CD14-positive monocyte (primary cell): ENCODE results near the gene PANK4. TPM values are rescaled to one million over a fixed set of nuclear protein-coding genes. Genes with fewer than 3 reads are reported as not detected.

Source experiments
- DNase-seq, 3 donors: peaks; one replicate each; pipeline ENCODE4 v3.0.0-alpha.2; 2011 to 2022
- H2AFZ ChIP-seq: 2 replicates; pipeline ENCODE4 v1.6.0; 2012; ENCODE audit warnings: mild to moderate bottlenecking, low read depth, low read length, inconsistent platforms; ENCODE audit not compliant: insufficient read depth, poor library complexity, severe bottlenecking
- H3K27ac ChIP-seq, 2 donors: 1 replicate in 1 of 2; 2 replicates in 1 of 2; pipeline ENCODE4 v1.5.1; 2012 to 2013; ENCODE audit warnings: low read length in 2 of 2, control low read depth in 1 of 2, inconsistent platforms in 1 of 2, low read depth in 1 of 2, mild to moderate bottlenecking in 1 of 2
- H3K27me3 ChIP-seq, 2 donors: one replicate each; pipeline versions ENCODE4 v1.6.0 to v1.6.1; 2011 to 2013; ENCODE audit warnings: low read length in 2 of 2; ENCODE audit not compliant: control insufficient read depth in 2 of 2, insufficient read depth in 2 of 2
- H3K36me3 ChIP-seq, 2 donors: replicated peaks in 1 of 2; 1 replicate in 1 of 2; 2 replicates in 1 of 2; pipeline versions ENCODE4 v1.5.1 to v1.6.1; 2012 to 2013; ENCODE audit warnings: low read length in 2 of 2, control low read depth in 1 of 2, inconsistent platforms in 1 of 2, mild to moderate bottlenecking in 1 of 2; ENCODE audit not compliant: insufficient read depth in 2 of 2, control insufficient read depth in 1 of 2
- H3K4me1 ChIP-seq, 2 donors: 1 replicate in 1 of 2; 2 replicates in 1 of 2; pipeline versions ENCODE4 v1.5.1 to v1.6.1; 2012 to 2013; ENCODE audit warnings: low read length in 2 of 2, control low read depth in 1 of 2, inconsistent platforms in 1 of 2, mild to moderate bottlenecking in 1 of 2, moderate library complexity in 1 of 2; ENCODE audit not compliant: insufficient read depth in 2 of 2, control insufficient read depth in 1 of 2
- H3K4me2 ChIP-seq: replicated peaks from 2 replicates; pipeline ENCODE3; 2012; ENCODE audit warnings: low read length, moderate library complexity, mild to moderate bottlenecking; ENCODE audit not compliant: poor library complexity, severe bottlenecking; ENCODE audit errors: extremely low read depth
- H3K4me3 ChIP-seq, 3 experiments: fragments of 200-600 bp in 1 of 3; sonication (generic) in 1 of 3; replicated peaks in 1 of 3; 1 replicate in 2 of 3; 2 replicates in 1 of 3; pipeline ENCODE4 v1.5.1; 2011 to 2013; ENCODE audit warnings: low read length in 3 of 3, mild to moderate bottlenecking in 3 of 3, control low read depth in 2 of 3, low read depth in 2 of 3, inconsistent platforms in 1 of 3, moderate library complexity in 1 of 3
- H3K79me2 ChIP-seq: 2 replicates; pipeline ENCODE4 v1.6.0; 2012; ENCODE audit warnings: mild to moderate bottlenecking, control low read depth, inconsistent platforms, low read length, moderate library complexity; ENCODE audit not compliant: insufficient read depth
- H3K9ac ChIP-seq: 2 replicates; pipeline ENCODE4 v1.6.0; 2017; ENCODE audit warnings: low read length, mild to moderate bottlenecking; ENCODE audit not compliant: insufficient read depth, poor library complexity, severe bottlenecking
- H3K9me3 ChIP-seq, 2 donors: replicated peaks in 1 of 2; 1 replicate in 1 of 2; 2 replicates in 1 of 2; pipeline versions ENCODE4 v1.5.1 to v1.6.1; 2012 to 2013; ENCODE audit warnings: low read length in 2 of 2, control low read depth in 1 of 2; ENCODE audit not compliant: control insufficient read depth in 1 of 2, insufficient read depth in 1 of 2
- H4K20me1 ChIP-seq: 2 replicates; pipeline ENCODE4 v1.6.0; 2012; ENCODE audit warnings: mild to moderate bottlenecking, low read length, control low read depth, moderate library complexity; ENCODE audit not compliant: insufficient read depth
- H3K27ac Mint-ChIP-seq, 7 donors: one replicate each; pipeline ENCODE4 v1.8.0; 2020; ENCODE audit warnings: mild to moderate bottlenecking in 7 of 7, mixed read lengths in 7 of 7, moderate library complexity in 6 of 7, inconsistent platforms in 2 of 7
- H3K27me3 Mint-ChIP-seq, 3 donors: one replicate each; pipeline ENCODE4 v1.8.0; 2021 to 2022; ENCODE audit warnings: low read depth in 3 of 3, mild to moderate bottlenecking in 3 of 3, mixed read lengths in 3 of 3, moderate library complexity in 3 of 3, inconsistent platforms in 1 of 3
- H3K36me3 Mint-ChIP-seq, 2 donors: one replicate each; pipeline ENCODE4 v1.8.0; 2020; ENCODE audit warnings: mixed read lengths in 2 of 2, inconsistent platforms in 1 of 2, mild to moderate bottlenecking in 1 of 2
- H3K4me1 Mint-ChIP-seq: one replicate; pipeline ENCODE4 v1.8.0; 2020; ENCODE audit warnings: mild to moderate bottlenecking, mixed read lengths
- H3K4me3 Mint-ChIP-seq, 2 donors: one replicate each; pipeline ENCODE4 v1.8.0; 2020; ENCODE audit warnings: mild to moderate bottlenecking in 2 of 2, mixed read lengths in 2 of 2, moderate library complexity in 1 of 2
- H3K9me3 Mint-ChIP-seq, 7 donors: one replicate each; pipeline ENCODE4 v1.8.0; 2020 to 2022; ENCODE audit warnings: mixed read lengths in 7 of 7, mild to moderate bottlenecking in 6 of 7, moderate library complexity in 6 of 7, inconsistent platforms in 2 of 7
- CTCF ChIP-seq: fragments of 200-600 bp; IDR thresholded peaks from one replicate; pipeline ENCODE4 v1.8.0; 2022; ENCODE audit warnings: antibody characterized with exemption, mild to moderate bottlenecking
- WGBS: methylation state at CpG from one replicate; pipeline ENCODE4 v1.1.5; 2013; ENCODE audit warnings: missing lambda C conversion rate; ENCODE audit not compliant: insufficient coverage; 5-methylcytosine and 5-hydroxymethylcytosine counted together
- intact Hi-C, 2 donors: fragments of 100-400 bp; cut with micrococcal nuclease; formaldehyde crosslinking; loops; one replicate each; pipeline versions ENCODE4 v1.15.0 to v1.15.1; 2023
- polyA plus RNA-seq, 3 donors: library from polyadenylated mRNA; depleted of rRNA in 1 of 3; unstranded in 2 of 3; stranded (reverse) in 1 of 3; fragments of 300-500 nt in 2 of 3; fragments of >200 nt in 1 of 3; fragmentation: Illumina TruSeq in 2 of 3; gene quantifications; 1 replicate in 2 of 3; 2 replicates in 1 of 3; pipeline ENCODE4 v1.2.3, GENCODE V29; 2012 to 2021

PANK4 gene
- polyA plus RNA-seq, 3 donors: 11.9 to 30.2 (median 13.7) TPM

GRCh38 chr1:2475571-2475970 lies 50.8 kb downstream of the PANK4 start:
- WGBS: 92% methylated on average over 12 of the region's 12 CpGs
- intact Hi-C loops: no loop called here
- Histone ChIP-seq H3K9ac (no peak overlapping the region), H3K4me3 (no peak overlapping the region), H3K9me3 (no peaks in the 10 kb centered on the region), H3K36me3 (no peaks in the 10 kb centered on the region), H3K4me1 (no peaks in the 10 kb centered on the region), H3K27me3 (no peaks in the 10 kb centered on the region), H3K4me2 (no peak overlapping the region), H4K20me1 (no peaks in the 10 kb centered on the region), H3K27ac (no peak overlapping the region), H2AFZ (no peak overlapping the region), H3K79me2 (no peaks in the 10 kb centered on the region)
- Mint-ChIP-seq H3K36me3 (no peaks in the 10 kb centered on the region), H3K27me3 (peaks cover 0 to 2% (median 1%) of the 10 kb centered on the region in 3 donors), H3K9me3 (no peaks in the 10 kb centered on the region), H3K4me1 (no peaks in the 10 kb centered on the region), H3K4me3 (no peak overlapping the region), H3K27ac (no peak overlapping the region)
- no peak for TF ChIP-seq CTCF
- DNase-seq: no peak

- no peak for TF ChIP-seq CTCF
- Mint-ChIP-seq H3K27ac (peak overlapping the region in 1 of 7 donors; percentile 40), H3K4me1 (no peaks in the 10 kb centered on the region), H3K9me3 (no peaks in the 10 kb centered on the region), H3K27me3 (peaks cover 0 to 2% (median 1%) of the 10 kb centered on the region in 3 donors), H3K4me3 (no peak overlapping the region), H3K36me3 (no peaks in the 10 kb centered on the region)
- Histone ChIP-seq H3K4me2 (no peak overlapping the region), H4K20me1 (no peaks in the 10 kb centered on the region), H3K36me3 (no peaks in the 10 kb centered on the region), H3K9ac (no peak overlapping the region), H3K27ac (no peak overlapping the region), H2AFZ (no peak overlapping the region), H3K27me3 (no peaks in the 10 kb centered on the region), H3K4me1 (no peaks in the 10 kb centered on the region), H3K9me3 (no peaks in the 10 kb centered on the region), H3K79me2 (no peaks in the 10 kb centered on the region), H3K4me3 (no peak overlapping the region)
- DNase-seq: no peak
- intact Hi-C loops: no loop called here
- WGBS: 91% methylated on average over 11 of the region's 13 CpGs
These were observed 51.4 kb downstream of the PANK4 start for GRCh38 chr1:2474933-2475371.
